Parathyroid adenoma (tissue), 2 donors: ENCODE results near the gene CTDP1.

ENCODE experiments used
- H2AFZ ChIP-seq: fragments of 300-600 bp; sonication (generic); one replicate; pipeline ENCODE4 v1.7.0; 2017; ENCODE audit warnings: antibody characterized with exemption, mild to moderate bottlenecking
- H3K27ac ChIP-seq: fragments of 300-600 bp; sonication (generic); one replicate; pipeline ENCODE4 v1.7.0; 2017
- H3K27me3 ChIP-seq: fragments of 300-600 bp; sonication (generic); one replicate; pipeline ENCODE4 v1.7.0; 2017; ENCODE audit warnings: low read length; ENCODE audit not compliant: control insufficient read depth, insufficient read depth
- H3K36me3 ChIP-seq: fragments of 300-600 bp; sonication (generic); one replicate; pipeline ENCODE4 v1.7.0; 2017; ENCODE audit warnings: low read length; ENCODE audit not compliant: control insufficient read depth, insufficient read depth
- H3K4me1 ChIP-seq: fragments of 300-600 bp; sonication (generic); one replicate; pipeline ENCODE4 v1.7.0; 2017; ENCODE audit warnings: control low read depth
- H3K4me2 ChIP-seq: fragments of 300-600 bp; sonication (generic); one replicate; pipeline ENCODE4 v1.7.0; 2017; ENCODE audit warnings: low read length
- H3K4me3 ChIP-seq: fragments of 300-600 bp; sonication (generic); one replicate; pipeline ENCODE4 v1.7.0; 2017; ENCODE audit warnings: low read depth, low read length
- H3K79me2 ChIP-seq: fragments of 300-600 bp; sonication (generic); one replicate; pipeline ENCODE4 v1.7.0; 2017; ENCODE audit warnings: control low read depth
- H3K9ac ChIP-seq: fragments of 300-600 bp; sonication (generic); one replicate; pipeline ENCODE4 v1.7.0; 2017; ENCODE audit warnings: mild to moderate bottlenecking
- H3K9me3 ChIP-seq: fragments of 300-600 bp; sonication (generic); one replicate; pipeline ENCODE4 v1.7.0; 2017; ENCODE audit warnings: low read length; ENCODE audit not compliant: control insufficient read depth
- TF ChIP-seq, protein P1 (sequence below): fragments of 300-600 bp; sonication (generic); IDR thresholded peaks from one replicate; pipeline ENCODE4 v1.7.0; 2017; ENCODE audit warnings: antibody characterized with exemption, mild to moderate bottlenecking
- donor health status: primary hyperparathyroidism.

Gene CTDP1

DNA sequence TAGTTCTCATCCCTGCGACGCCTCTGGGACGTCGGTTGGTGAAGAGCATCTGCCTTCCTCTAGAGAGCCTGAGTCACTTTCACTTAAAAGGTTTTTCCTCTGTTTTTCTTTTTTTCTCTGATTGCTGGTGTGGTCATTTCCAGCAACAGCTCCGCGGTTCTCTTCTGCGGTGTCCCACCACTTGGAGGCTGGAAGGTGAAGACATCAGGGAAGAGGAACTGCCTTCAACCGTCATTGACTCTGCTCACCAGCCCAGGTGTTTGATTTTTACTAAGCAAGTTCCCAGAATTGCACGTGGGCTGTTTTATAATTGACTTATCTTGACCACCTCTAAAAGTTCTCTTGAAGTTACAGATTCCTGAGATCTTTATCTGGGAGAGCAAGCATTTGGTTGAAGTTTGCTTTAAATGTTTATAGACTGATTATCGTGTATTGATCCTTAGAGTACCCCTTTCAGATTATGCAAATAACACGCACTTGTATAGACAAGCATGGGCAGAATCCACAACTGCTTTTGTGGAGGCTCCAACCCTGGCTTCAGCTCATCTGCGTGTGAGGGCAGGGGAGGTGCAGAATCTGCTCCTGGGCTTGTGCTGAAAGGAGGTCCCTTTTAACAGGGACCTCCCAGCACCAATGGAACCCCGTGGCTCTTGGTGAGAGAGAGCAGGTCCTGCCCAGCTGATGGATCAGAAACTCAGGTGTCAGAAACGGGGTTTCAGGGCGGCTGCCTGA, 3.5 kb downstream of the CTDP1 start:
- TF ChIP-seq, protein P1, sequence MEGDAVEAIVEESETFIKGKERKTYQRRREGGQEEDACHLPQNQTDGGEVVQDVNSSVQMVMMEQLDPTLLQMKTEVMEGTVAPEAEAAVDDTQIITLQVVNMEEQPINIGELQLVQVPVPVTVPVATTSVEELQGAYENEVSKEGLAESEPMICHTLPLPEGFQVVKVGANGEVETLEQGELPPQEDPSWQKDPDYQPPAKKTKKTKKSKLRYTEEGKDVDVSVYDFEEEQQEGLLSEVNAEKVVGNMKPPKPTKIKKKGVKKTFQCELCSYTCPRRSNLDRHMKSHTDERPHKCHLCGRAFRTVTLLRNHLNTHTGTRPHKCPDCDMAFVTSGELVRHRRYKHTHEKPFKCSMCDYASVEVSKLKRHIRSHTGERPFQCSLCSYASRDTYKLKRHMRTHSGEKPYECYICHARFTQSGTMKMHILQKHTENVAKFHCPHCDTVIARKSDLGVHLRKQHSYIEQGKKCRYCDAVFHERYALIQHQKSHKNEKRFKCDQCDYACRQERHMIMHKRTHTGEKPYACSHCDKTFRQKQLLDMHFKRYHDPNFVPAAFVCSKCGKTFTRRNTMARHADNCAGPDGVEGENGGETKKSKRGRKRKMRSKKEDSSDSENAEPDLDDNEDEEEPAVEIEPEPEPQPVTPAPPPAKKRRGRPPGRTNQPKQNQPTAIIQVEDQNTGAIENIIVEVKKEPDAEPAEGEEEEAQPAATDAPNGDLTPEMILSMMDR, result no peak
- Histone ChIP-seq H3K4me1 (peaks cover 9% of the 10 kb centered on the region), H3K27me3 (no peaks in the 10 kb centered on the region), H3K36me3 (no peaks in the 10 kb centered on the region), H2AFZ (no peak overlapping the region), H3K79me2 (peaks cover 59% of the 10 kb centered on the region), H3K9ac (no peak overlapping the region), H3K27ac (no peak overlapping the region), H3K4me3 (no peak overlapping the region), H3K9me3 (no peaks in the 10 kb centered on the region), H3K4me2 (no peak overlapping the region)

DNA sequence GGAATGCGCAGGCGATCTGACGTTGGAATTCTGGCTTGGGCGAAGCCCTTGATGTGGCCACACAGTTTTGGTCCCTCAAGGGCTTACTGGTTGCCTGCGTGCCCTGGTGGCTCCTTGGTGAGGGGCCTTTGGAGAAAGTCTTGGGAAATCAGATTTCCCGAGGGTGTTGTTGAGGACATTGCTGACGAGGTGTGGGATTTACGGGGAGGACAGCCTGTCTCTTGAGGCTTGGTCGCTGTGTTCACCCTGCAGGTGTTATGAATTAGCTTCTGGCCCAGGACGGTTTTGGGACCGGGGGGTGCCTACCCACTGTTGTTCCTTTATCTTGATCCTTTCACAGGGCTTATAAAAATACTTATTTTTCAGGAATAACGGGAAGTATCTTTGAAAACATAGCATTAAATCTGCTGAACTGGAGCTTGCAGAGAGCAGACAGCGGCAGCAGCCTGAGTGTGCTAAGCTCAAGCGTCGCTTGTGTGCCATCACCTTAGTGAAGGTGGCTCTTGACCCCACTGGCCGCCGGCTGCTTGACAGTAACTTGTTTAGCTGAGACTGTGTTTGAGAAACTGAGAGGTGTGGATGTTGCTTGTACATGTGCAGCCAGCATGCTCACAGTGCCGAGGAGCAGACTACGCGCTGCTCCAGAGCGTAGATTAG, 4.2 kb downstream of the CTDP1 start:
- no peaks in the 10 kb centered on the region for H3K9me3 ChIP-seq
- peaks cover 9% of the 10 kb centered on the region for H3K4me1 ChIP-seq
- no peak overlapping the region for H2AFZ ChIP-seq
- no peak overlapping the region for H3K4me2 ChIP-seq
- H3K9ac ChIP-seq, result no peak overlapping the region
- no peak overlapping the region for H3K27ac ChIP-seq
- H3K4me3 ChIP-seq, result no peak overlapping the region
- H3K79me2 ChIP-seq, result peaks cover 66% of the 10 kb centered on the region
- TF ChIP-seq, protein P1, result no peak
- no peaks in the 10 kb centered on the region for H3K27me3 ChIP-seq
- H3K36me3 ChIP-seq, result no peaks in the 10 kb centered on the region

DNA sequence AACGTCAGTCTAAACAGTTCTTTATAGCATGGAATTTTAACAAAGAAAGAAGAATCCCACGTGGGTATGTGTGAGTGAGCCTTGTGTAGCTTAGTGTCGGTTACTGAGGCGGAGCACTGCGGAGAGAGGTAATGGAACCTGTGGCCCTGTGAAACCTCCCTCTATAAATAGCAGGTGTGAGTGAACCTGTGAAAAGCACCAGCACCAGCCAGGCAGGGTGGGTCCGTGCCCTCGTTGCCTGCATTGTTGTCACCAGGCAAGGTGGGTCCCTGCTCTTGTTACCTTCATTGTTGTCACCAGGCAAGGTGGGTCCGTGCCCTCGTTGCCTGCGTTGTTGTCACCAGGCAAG, 4.7 kb downstream of the CTDP1 start:
- H3K4me3 ChIP-seq, result no peak overlapping the region
- TF ChIP-seq, protein P1, result no peak
- no peak overlapping the region for H3K4me2 ChIP-seq
- no peak overlapping the region for H3K9ac ChIP-seq
- no peaks in the 10 kb centered on the region for H3K27me3 ChIP-seq
- H3K9me3 ChIP-seq, result no peaks in the 10 kb centered on the region
- H3K27ac ChIP-seq, result no peak overlapping the region
- H3K79me2 ChIP-seq, result peaks cover 70% of the 10 kb centered on the region
- peaks cover 9% of the 10 kb centered on the region for H3K4me1 ChIP-seq
- H2AFZ ChIP-seq, result no peak overlapping the region
- H3K36me3 ChIP-seq, result no peaks in the 10 kb centered on the region

DNA sequence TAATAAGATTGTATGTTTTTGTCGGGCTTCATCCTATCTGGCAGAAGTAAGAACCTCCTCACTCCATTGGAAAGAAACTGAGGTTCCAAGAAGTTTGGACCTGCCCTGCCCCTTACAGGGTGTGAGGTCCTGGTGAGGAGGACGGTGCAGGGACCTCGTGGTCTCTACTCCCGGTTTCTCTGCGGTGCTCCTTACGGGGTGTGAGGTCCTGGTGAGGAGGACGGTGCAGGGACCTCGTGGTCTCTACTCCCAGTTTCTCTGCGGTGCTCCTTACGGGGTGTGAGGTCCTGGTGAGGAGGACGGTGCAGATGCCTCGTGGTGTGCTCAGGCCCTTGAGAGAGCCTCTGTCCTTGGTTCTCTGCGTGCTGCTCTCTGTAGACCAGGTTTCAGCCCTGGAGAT, 5.2 kb downstream of the CTDP1 start:
- Histone ChIP-seq H3K4me1 (peaks cover 9% of the 10 kb centered on the region), H3K9ac (no peak overlapping the region), H3K9me3 (no peaks in the 10 kb centered on the region), H3K4me3 (no peak overlapping the region), H2AFZ (no peak overlapping the region), H3K27ac (no peak overlapping the region), H3K36me3 (no peaks in the 10 kb centered on the region), H3K79me2 (peaks cover 75% of the 10 kb centered on the region), H3K27me3 (no peaks in the 10 kb centered on the region), H3K4me2 (no peak overlapping the region)
- TF ChIP-seq, protein P1, result no peak

DNA sequence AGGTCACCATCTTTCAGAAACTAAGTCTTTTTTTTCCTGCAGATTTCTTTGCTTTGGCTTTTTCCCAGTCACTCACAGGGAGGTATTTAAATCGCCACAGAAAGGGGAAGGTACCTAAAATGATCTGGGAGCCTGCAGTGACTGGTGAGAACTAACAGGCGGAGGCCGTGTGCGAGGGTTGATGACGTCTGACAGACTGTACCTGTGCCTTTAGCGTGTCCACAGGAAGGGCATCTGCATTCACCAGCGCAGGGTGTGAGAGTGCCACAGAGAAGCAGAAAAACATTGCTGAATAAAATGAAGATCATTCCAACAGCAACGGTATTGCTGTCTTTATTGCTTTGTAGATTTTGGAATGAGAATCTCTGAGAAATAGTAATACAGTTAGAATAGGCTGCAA, 5.7 kb downstream of the CTDP1 start:
- peaks cover 77% of the 10 kb centered on the region for H3K79me2 ChIP-seq
- H3K4me1 ChIP-seq, result peaks cover 9% of the 10 kb centered on the region
- H3K9me3 ChIP-seq, result no peaks in the 10 kb centered on the region
- H3K4me3 ChIP-seq, result no peak overlapping the region
- TF ChIP-seq, protein P1, result no peak
- H3K36me3 ChIP-seq, result no peaks in the 10 kb centered on the region
- H2AFZ ChIP-seq, result no peak overlapping the region
- no peaks in the 10 kb centered on the region for H3K27me3 ChIP-seq
- H3K9ac ChIP-seq, result no peak overlapping the region
- no peak overlapping the region for H3K4me2 ChIP-seq
- H3K27ac ChIP-seq, result no peak overlapping the region
